GM21381 (cell line): ENCODE data around the gene PROKR2.

Experiments
- ATAC-seq: cut with Tn5 transposase; IDR thresholded peaks from one replicate; pipeline ENCODE4 v1.9.1; 2021; ENCODE audit warnings: mild to moderate bottlenecking, moderate library complexity; ENCODE audit not compliant: unreplicated experiment

The PROKR2 gene

DNA sequence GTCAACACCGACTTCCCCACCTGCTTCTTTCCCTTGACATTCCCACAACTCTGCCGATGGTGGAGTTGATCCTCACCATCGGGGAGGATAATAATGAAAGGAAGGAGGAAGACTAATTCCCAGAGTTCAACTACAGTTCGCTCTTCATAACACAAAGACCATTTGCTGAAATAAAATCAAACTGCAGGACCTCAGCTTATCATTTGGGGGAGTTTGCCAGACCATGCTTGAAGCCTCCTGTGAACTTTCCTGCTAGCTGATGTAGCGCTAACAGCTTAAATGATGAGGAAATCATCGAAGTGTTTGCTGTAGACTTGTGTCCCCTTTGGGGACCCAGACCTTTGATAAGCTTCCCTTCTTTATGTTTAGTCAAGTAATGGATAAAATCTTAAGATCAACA, 26.2 kb downstream of the PROKR2 start:
- no peak for ATAC-seq

DNA sequence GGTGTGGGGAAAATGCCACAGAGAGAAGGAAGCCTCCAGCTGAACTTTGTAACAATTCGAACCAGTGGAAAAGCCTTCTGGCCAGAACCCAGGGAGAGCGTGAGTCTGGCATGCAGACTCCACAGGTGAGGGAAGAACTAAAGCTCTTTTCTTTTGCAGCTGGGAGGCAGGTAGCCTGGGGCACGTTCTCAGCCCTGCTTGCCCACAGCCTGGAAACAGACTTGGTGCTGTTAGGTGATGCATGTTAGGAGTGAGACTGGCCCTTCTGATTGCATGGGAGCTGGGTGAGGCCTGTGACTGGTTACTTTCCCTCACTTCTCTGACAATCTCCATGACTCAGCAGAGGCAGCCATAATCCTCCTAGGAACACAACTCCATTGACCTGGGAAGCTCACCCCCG, 34.2 kb downstream of the PROKR2 start:
- no peak for ATAC-seq

DNA sequence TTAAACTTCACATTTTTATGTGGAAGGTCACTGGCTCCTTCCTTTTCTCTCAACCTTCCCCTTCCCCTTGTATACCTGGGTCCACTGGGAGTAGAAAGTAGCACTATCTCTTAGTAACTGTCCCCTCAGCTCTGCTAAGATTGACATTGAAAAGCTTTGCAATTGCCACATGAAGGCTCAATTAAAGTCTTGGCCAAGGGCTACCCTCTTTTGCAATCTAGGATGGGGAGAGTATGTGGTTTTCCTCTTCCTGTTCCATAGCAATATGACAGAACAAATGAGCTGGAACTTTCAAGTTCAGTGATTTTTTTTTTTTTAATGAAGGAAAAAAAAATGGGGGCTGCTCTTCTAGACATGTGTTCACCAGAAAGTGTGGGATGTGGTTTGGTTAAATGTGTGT, 37.1 kb downstream of the PROKR2 start:
- no peak for ATAC-seq

DNA sequence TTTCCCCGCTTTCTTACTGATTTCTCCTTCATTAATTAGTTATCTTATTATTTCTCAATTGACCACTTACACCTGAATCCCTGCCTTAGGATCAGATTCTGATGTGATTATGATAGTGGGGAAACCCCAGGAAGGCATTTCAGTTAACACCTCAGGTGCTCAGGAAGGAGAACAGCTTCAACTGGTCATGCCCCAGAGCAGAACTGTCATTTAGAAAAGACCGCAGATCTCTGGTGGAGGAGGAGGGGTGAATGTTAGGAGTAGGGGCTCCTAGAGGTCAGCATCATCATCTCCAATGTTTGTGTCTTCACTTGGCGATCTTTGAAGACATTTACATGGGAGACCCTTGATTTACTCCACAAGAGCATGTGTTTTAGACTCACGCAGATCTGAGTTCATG, 44.5 kb downstream of the PROKR2 start:
- ATAC-seq: no peak

DNA sequence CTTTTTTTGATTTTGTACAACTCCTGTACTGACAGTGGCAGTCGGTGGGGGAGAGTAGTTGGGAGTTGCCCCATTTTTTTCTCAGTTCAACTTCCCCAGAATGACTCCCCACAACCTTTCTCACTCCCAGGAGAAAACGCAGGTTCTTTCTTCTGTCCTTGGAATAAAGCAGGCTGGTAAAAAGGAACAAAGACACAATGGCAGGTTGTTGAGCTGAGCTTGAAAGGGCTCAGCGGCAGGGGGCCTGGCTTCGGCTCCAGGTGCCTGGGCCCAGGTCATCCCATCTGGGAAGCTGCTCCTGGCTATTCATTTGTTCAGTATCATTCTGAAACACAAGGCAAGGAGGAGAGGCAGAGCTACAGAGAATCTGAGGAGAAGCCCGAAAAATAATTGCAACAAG, 46.2 kb downstream of the PROKR2 start:
- no peak for ATAC-seq

DNA sequence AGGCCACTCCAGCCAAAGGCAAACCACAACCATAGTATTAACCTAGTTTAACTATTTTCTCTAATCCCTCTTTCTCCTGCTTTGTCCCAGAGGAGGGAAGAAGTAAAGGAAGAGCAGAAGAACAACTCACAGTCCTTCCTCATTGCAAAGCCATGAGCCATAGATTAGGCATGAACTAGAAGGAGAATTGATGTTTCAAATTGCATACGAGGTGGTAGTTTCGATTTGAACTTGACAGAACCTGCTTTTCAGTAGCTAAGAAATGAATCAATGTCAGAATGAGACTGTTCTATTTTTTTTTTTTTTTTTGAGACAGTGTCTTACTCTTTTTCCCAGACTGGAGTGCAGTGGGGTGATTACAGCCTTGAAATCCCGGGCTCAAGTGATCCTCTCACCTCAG, 48.3 kb downstream of the PROKR2 start:
- no peak for ATAC-seq

DNA sequence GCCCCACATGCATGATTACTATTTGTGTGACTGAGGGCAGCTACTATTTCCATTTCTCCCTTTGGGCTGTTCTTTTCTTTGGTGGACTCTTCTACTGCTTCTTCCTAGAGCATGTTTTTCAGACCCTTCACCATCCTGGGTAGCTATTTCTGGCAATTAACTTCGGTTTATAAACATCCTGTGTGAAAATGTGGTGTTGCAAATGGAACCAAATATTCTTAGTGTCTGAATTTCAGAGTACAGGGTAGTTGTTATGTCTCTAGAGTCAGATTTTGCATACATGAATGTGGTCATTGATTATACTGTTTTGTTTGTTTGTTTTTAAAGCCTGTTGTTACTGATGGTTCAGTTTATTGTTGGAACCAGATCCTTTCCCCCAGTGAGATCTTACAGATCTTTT, 49.7 kb downstream of the PROKR2 start:
- ATAC-seq: no peak
